Esophagus squamous epithelium (tissue), 4 donors: ENCODE measurements around the gene SP100.

Experiments
- CTCF ChIP-seq, 6 experiments: fragments of 450-650 bp in 4 of 6; fragments of 200-600 bp in 2 of 6; sonication (generic) in 2 of 6; IDR thresholded peaks; one replicate each; pipeline ENCODE4 v1.5.1; 2016 to 2019; ENCODE audit warnings: antibody characterized with exemption in 6 of 6, mild to moderate bottlenecking in 4 of 6, moderate library complexity in 4 of 6
- POLR2A ChIP-seq, 4 donors: fragments of 450-650 bp; IDR thresholded peaks; one replicate each; pipeline ENCODE4 v1.6.1; 2017; ENCODE audit warnings: antibody characterized with exemption in 4 of 4, mild to moderate bottlenecking in 4 of 4, moderate library complexity in 3 of 4

GRCh38 chr2:230430957-230431910 is 15.2 kb downstream of the SP100 start:
- TF ChIP-seq CTCF (IDR thresholded peaks at IDR 0.05) (no peak), POLR2A (IDR thresholded peaks at IDR 0.05) (no peak)
